GM21515 (cell line): ENCODE results near the gene GC.
"Not testable (repeated sequence)": the region's sequence is repeated elsewhere in the genome, so short reads cannot be mapped to it uniquely, and the experiment has no call there.

ENCODE experiments used
- ATAC-seq: cut with Tn5 transposase; IDR thresholded peaks from one replicate; pipeline ENCODE4 v1.9.1; 2021; ENCODE audit not compliant: unreplicated experiment

GC gene, protein sequence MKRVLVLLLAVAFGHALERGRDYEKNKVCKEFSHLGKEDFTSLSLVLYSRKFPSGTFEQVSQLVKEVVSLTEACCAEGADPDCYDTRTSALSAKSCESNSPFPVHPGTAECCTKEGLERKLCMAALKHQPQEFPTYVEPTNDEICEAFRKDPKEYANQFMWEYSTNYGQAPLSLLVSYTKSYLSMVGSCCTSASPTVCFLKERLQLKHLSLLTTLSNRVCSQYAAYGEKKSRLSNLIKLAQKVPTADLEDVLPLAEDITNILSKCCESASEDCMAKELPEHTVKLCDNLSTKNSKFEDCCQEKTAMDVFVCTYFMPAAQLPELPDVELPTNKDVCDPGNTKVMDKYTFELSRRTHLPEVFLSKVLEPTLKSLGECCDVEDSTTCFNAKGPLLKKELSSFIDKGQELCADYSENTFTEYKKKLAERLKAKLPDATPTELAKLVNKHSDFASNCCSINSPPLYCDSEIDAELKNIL

DNA sequence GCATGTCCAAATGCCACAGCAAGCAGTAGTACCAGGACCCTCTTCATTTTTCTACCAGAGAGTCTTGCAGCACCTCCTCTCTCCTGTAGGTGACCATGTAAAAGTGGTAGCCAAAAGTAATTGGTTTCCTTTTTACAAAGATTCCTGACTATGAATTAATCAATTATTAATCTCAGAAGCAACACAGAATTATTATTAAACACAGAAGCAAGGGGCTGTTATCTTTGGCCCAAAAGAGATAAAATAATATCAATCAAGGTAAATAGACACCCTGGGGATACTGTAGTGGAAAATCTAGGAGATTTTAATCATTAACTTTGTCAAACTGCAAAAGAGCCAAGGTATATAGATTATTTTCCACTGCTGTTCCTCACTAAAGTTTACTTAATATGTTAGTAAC lies at the start of gene GC:
Gene GC (minus strand): TSS at position 108 of the 400 bp plus-strand sequence. CDS start 61 bp downstream, at position 47.
- no peak for ATAC-seq

DNA sequence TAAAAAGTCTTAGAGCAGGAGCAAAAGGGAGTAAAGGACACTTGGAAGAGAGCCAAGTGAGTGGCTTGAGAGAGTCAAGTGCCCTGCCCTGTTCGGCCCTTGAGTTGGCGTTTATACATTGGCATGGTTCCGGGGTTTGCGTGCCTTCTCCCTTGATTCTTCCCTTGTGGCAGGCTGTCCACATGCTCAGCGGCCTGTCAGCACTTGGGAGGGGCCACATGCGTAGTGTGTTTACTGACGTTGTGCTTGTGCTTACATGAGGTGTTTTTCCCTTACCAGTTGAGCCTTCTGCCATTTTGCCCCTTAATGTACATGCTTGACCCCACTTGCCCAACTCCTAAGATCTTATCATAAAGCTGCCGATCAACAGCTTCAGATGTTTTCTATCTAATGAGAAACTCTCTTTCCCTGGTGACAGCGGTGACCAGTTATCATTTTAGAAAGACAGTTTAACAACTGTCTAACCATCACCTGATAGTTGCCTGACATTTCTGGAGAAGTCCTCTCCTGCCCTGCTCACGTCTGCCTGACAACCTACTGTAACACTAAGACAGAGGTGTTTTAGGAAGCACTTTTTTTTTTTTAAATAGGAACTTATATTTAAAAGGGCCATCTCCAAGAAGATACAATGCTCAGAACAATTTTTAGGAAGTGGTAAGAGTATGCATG lies 49.5 kb upstream of the GC start:
- ATAC-seq = no peak

DNA sequence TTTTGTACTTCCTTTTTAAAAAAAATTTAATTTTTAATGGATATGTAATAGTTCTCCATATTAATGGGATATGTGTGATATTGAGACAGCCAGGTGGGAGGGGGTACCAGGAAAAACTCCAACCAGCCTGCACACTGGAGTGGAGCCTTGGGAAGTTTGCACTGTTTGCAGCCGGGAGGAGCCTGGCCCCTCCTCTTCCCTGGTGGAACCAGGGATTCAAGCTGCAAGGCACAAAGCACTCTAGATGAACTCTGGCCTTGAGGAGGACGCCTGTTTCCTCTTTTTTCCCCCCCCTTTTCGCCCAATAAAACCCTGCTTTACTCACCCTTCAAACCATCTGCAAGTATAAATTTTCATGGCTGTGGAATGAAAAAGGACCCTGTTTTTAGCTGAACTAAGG lies 48.2 kb upstream of the GC start:
- no peak for ATAC-seq

DNA sequence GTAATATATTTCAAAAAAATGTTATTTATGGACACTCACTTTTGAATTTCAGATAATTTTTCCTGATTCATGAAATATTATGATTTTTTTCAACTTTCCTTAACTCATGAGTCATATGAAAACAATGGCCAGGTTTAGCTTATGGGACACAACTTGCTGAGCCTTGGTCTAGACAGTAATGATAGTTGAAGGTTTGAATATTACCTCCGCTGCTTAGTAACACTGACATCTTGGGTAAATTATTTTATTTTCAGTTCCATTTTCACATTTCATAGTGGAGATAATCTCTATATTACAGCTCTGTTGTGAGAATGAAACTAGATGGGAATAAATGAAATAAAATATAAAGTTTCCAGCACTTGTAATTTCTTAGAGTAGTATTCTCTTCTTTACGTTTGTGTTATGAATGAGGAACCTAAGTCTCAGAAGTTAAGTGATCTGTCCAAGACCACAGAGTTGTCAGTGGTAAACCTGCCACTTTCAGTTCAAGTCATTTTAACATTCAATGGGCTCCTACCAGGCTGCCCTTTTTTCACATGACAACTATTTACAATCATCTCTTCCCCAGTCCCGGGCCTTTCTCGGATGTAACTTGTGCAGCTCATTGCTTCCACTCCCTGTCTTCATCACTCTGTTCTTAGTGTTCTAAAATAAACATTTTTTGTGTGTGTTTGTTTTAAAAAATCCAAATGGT lies 46.8 kb upstream of the GC start:
- no peak for ATAC-seq

DNA sequence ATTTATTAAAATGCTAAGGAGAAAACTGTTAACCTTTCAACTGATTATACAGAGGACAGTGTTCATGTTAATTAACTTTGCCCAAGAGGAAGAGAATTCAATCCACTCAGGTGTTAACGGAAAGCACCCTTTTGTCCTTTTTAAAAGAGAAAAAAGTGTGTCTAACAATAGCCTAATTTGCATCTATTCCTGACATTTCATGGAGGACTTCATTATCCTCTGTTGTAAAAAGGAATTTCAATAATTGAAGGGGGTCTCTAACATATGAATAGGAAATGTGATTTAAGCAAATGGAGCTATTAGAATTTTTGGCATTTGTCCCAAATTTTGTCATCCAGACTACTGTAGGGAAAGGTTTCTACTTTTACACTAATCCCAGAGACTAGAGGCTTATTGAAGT lies 44.6 kb upstream of the GC start:
- no peak for ATAC-seq

DNA sequence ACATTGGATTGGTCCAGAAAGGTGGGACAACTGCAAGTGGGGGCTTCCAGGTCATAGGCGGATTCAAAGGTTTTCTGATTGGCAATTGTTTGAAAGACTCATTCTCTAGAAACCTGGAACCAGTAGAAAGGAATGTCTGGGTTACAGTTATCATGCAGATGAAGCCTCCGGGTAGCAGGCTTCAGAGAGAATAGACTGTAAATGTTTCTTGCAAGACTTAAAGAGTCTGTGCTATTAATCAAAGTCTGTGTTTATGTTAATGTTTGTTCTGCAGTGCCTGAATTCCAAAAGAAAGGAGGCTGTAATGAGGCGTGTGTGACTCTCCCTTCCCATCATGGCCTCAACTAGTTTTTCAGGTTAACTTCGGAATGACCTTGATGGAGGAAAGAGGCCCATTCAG lies 43.9 kb upstream of the GC start:
- ATAC-seq = no peak

DNA sequence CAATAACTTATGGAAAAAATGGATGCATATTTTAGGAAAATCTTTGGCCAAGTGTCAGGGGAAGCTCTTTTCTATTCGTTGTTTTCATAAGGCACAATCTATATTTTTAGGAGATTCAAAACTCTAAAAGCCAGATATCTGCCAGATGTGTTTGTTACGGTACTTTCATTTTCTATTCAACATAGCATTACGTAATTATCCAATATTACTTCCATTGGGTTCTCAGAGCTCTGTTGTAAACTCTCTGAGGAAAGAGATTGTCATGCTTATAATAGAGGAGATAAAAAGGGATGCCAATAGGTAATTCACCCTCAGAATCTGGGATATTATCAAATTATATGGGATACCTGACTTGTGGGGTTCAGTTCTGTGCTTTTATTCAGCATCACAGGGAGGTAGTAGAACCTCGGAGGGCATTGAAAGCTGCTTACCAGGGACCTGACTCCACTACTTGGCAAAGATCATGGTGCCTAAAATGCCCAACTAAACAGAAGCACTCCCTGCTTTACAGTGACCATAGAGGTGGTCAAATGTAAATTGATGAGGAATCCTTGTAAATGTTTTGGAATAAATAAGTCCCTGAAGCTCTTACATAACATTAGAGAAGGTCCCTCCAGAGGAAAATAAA lies 32.9 kb upstream of the GC start:
- ATAC-seq = no peak

DNA sequence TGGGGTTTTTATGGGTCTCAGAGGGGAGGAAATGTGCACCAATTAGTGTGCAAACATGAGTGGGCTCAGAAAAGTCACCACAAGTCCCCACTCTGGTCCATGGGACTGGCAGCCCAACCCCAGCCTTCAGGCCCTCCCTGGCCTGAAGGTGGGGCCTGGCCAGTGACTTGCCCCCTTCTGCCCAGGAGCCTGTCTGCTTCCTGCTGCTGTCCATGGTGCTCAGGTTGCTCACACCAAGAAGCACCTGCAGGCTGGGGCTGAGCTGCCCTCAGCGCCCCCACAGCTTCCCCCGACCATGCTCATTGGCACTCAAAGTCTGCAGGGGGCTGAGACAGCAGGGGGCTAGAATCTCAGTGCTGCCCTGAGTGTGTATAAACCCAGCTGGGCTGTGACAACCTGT lies 30.6 kb upstream of the GC start:
- ATAC-seq = no peak

DNA sequence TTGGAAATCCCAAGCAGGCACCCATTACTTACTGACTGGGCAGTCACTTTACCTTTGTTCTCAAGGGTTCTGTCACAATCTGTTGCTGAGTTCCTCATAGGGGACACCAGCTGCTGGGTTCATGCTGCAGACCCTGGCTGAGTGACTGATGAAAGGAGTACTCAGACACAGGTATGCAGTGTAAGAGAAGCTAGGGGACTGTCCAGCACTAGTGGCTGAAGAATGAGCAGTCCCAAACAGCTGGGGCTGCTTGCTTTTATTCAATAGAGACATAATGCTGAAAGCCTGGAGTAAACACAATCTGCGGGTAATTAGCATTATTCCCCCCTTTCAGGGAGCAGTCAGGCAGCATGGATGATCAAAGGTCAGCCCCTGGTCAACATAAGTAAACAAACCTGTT lies 25.9 kb upstream of the GC start:
- ATAC-seq = not testable (repeated sequence)

DNA sequence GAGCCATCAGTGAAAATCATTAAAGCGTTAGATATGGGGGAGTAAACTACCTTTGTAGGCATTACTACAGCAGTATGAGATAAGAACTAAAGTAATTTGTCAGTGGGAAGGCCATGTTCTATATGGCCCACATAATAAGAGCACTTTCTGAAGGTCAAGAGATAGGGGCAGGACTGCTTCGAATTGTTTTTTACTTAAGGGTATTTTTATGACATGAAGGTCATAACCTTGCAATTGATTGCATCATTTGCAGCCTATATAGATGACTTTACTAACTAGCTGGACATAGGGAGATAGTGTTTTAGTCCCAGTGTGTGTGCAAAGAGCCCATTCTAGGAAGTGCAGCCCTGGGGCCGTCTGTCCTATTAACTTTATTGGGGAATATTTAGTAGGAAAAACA lies 23.6 kb upstream of the GC start:
- ATAC-seq = no peak

DNA sequence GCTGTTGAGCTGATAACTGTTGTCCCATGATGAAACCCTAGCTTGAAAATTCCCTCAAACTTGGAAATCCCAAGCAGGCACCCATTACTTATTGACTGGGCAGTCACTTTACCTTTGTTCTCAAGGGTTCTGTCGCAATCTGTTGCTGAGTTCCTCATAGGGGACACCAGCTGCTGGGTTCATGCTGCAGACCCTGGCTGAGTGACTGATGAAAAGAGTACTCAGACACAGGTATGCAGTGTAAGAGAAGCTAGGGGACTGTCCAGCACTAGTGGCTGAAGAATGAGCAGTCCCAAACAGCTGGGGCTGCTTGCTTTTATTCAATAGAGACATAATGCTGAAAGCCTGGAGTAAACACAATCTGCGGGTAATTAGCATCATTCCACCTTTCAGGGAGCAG lies 21.4 kb upstream of the GC start:
- not testable (repeated sequence) for ATAC-seq

DNA sequence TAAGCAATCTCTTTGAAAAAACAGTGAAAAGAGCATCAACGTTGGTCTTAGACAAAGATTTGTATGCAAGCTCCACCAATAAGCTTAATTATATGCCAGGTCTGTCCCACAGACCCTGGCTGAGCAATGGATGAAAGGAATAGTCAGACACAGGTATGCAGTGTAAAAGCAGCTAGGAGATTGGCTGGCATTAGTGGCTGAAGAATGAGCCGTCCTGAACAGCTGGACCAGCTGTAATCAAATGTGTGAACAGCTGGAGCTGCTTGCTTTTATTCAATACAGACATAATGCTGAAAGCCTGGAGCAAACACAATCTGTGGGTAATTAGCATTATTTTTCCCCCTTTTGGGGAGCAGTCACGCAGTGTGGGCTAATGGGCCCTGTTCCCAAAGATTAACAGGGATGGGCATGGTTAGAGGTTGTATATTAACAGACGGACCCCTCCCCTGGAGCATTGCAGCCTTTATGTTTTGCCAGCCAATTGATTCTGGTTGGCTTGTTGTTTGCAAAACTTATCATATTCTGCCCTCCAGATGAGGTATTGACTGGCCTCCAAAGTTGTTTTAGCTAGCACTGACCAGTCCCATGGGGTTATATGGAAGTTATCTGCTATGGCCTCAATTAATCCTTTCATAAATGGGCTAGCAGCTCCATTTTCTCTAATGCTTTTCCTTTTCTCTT lies 20.3 kb upstream of the GC start:
- ATAC-seq = not testable (repeated sequence)

DNA sequence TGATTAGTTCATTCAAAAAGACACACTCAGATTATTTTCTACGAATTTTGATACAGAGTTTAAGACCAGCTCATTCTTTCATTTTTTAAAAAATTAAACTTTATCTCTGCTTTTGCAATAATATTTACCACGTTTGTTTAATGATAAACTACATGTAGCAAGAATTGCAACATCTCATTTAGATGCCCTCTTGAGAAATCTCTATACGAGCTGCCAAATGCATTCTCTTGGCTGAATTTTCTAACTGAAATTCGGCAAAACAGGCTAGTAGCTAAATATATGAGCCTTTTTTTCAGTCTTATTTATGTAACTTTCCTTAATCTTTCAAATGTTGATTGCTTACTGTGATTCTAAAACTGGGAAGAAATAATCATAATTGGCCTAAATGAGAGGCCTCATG lies 2.1 kb upstream of the GC start:
- ATAC-seq = no peak

DNA sequence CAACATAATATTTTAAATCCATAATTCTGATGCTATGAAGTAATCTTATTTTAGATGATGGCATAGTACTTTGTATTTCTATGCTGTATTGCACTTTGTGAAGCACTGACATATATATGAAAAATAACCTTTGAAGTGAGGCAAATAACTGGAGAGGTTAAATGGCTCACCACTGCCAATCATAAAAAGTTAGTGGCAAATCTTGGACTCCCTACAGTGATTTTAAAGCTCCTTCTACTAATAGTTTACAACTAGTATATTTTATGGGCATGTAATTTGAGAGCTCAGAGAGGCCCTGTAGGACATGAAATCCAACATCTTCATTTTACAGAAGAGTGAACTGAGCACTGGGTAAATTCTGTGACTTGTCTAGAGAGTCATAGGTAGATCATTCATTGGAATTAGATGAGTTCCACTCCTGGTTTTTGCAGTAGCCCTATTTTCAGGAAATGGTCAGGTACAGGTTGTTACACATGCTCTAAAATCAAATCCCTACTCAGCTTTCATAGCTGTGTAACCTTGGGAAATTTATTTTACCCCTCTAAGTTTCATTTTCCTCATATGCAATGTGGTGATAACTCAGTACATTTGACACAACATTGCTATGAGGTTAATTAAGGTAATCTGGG lies 804 bp upstream of the GC start:
- ATAC-seq = no peak

DNA sequence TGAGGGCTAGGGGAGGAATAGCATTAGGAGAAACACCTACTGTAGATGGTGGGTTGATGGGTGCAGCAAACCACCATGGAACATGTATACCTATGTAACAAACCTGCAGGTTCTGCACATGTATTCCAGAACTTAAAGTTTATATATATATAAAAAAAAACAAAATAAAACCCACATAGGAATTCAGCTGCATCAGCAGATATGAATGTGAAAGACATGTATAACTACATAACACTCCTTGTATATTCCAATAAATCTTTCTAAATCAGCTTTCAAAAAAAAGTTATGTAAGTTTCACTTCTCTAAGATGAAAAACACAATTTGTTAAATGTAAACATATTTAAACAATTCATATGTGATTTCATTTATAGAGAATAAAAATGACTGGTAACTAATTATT lies 6.0 kb downstream of the GC start:
- no peak for ATAC-seq

DNA sequence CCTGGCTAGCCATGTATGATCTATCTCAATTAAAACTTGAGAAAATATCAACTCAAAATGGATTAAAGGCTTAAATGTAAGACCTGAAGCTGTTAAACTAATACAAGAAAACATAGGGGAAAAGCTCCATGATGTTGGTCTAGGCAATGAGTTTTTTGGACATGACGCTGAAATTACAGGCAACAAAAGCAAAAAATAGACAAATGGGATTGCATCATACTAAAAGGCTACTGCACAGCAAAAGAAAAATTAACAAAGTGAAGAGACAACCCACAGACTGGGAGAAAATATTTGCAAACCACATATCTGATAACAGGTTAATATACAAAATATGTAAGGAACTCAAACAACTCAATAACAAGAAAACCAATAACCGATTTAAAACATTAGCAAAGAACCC lies 8.4 kb downstream of the GC start:
- ATAC-seq = no peak

DNA sequence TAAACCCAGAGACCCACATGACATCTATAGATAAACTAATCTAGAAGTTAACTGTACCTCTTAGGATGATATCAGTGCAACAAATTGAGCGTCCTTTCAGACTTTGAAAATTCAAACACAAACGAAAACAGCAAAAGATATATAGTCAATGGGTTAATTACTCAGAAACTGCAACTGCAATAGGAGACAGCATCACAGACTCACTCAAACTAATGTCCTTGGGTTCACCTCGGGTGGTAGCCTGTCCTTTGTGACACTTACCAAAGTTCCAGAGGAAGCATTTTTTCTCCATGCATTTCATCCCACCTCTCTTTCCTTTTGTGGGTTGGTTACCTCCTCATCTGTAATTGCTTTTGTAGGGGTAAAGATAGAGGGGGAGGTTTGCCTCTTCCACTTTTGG lies 9.7 kb downstream of the GC start:
- no peak for ATAC-seq

DNA sequence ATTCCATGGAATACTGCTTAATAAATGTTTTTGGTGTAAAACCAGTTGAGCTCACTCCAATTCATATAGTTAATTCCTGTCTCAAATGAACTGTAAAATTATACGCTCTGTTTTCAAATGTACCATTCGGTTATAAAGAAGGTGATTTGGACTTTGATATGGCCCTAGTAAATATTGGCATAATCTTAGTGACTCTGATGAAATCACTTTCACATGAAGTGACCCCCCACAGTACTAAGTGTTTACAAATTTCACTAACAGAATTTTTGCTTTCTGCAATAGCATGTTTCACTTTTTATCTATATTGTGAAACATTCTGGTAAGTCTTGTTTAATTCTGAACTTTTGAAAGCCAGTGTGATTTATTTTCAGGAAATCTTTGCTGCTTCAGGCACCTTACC lies 10.9 kb downstream of the GC start:
- ATAC-seq = no peak

DNA sequence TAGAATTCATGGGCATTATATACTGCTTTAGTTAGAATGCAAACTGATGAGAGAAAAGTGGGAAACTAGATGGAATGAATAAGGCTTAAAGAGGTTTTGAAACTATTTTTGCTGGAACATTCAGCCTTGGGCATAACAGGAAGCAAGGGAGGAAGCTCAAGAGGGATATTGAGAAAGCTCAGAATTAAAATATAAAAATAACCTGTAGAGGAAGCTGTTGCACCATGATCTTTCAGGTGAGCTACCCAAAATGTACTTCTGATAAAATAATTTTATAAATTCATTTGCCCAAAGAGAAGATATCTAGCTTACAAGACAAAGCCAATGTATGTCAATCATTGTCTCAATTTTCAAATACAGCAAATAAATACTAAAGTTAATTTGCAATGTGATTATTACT lies 11.3 kb downstream of the GC start:
- no peak for ATAC-seq

DNA sequence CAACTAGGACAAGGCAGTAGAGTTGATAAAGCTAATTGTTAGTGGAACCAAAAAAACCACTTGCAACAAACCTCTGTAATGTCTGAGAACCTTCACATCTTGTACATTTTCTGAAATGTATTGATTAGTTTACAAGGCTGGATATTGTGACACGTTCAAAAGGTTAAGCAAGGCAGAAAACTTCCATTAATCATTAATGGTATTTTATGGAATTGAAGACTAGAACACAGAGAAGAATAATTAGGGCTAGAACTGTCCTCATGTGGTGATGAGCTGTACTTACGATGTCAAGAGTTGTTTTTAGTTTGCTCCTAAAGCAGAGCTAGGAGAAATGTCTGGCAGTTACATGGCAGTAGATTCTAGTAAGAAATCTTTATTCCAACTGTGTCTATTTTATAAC lies 12.3 kb downstream of the GC start:
- ATAC-seq = no peak
